GM12892 (cell line): Measurements from ENCODE around the gene SLC12A6.

Experiments
- POLR2A ChIP-seq: IDR thresholded peaks from 2 replicates; pipeline ENCODE4 v1.6.1; 2011; ENCODE audit warnings: low read depth, low read length, control low read depth
- TAF1 ChIP-seq: IDR thresholded peaks from 2 replicates; pipeline ENCODE4 v1.6.1; 2011; ENCODE audit warnings: low read depth, mild to moderate bottlenecking, control low read depth, low read length, borderline replicate concordance

GRCh38 chr15:34365836-34366235, 28.3 kb upstream of the SLC12A6 start:
- no peak for TF ChIP-seq POLR2A
- no peak for TF ChIP-seq TAF1
